HEK293 (cell line): ENCODE data around the gene AOAH.
"Not testable (repeated sequence)": the region's sequence is repeated elsewhere in the genome, so short reads cannot be mapped to it uniquely, and the experiment has no call there.

Experiments
- ATF2 ChIP-seq: fragments of 450-650 bp; formaldehyde crosslinking; IDR thresholded peaks from 2 replicates; pipeline ENCODE4 v1.5.1; 2016; ENCODE audit warnings: missing biosample characterization, missing genetic modification characterization, low read depth
- CTCF ChIP-seq: fragments of 450-650 bp; formaldehyde crosslinking; IDR thresholded peaks from 2 replicates; pipeline ENCODE4 v1.5.1; 2016; ENCODE audit warnings: missing biosample characterization, missing genetic modification characterization
- RBAK ChIP-seq: fragments of 450-650 bp; formaldehyde crosslinking; IDR thresholded peaks from 2 replicates; pipeline ENCODE4 v1.5.1; 2016; ENCODE audit warnings: missing biosample characterization, missing genetic modification characterization
- REST ChIP-seq: fragments of 450-650 bp; formaldehyde crosslinking; IDR thresholded peaks from 2 replicates; pipeline ENCODE4 v1.5.1; 2016; ENCODE audit warnings: missing biosample characterization, missing genetic modification characterization
- TSHZ1 ChIP-seq: fragments of 450-650 bp; formaldehyde crosslinking; IDR thresholded peaks from 2 replicates; pipeline ENCODE4 v1.5.1; 2016; ENCODE audit warnings: missing biosample characterization, missing genetic modification characterization, borderline replicate concordance
- YY1 ChIP-seq: fragments of 450-650 bp; formaldehyde crosslinking; IDR thresholded peaks from 2 replicates; pipeline ENCODE4 v1.5.1; 2018; ENCODE audit warnings: missing biosample characterization, missing genetic modification characterization
- ZBTB8A ChIP-seq: fragments of 450-650 bp; formaldehyde crosslinking; IDR thresholded peaks from 2 replicates; pipeline ENCODE4 v1.5.1; 2016; ENCODE audit warnings: missing biosample characterization, missing genetic modification characterization
- ZNF214 ChIP-seq: fragments of 450-650 bp; formaldehyde crosslinking; IDR thresholded peaks from 2 replicates; pipeline ENCODE4 v1.5.1; 2017; ENCODE audit warnings: missing biosample characterization, mild to moderate bottlenecking, missing genetic modification characterization, borderline replicate concordance
- ZNF239 ChIP-seq: fragments of 450-650 bp; formaldehyde crosslinking; IDR thresholded peaks from 2 replicates; pipeline ENCODE4 v1.5.1; 2016; ENCODE audit warnings: missing biosample characterization, missing genetic modification characterization
- ZNF423 ChIP-seq: fragments of 450-650 bp; formaldehyde crosslinking; IDR thresholded peaks from 2 replicates; pipeline ENCODE4 v1.5.1; 2016; ENCODE audit warnings: missing biosample characterization, missing genetic modification characterization
- ZNF513 ChIP-seq: fragments of 450-650 bp; IDR thresholded peaks from 2 replicates; pipeline ENCODE4 v1.5.1; 2018; ENCODE audit warnings: missing biosample characterization, missing genetic modification characterization
- ZNF639 ChIP-seq: fragments of 450-650 bp; formaldehyde crosslinking; IDR thresholded peaks from 2 replicates; pipeline ENCODE4 v1.5.1; 2016; ENCODE audit warnings: missing biosample characterization, missing genetic modification characterization

- not testable (repeated sequence) for TF ChIP-seq CTCF (tag by site-specific recombination); ZBTB8A; TSHZ1 (tag by site-specific recombination); ZNF214 (tag by site-specific recombination); ZNF513; ZNF239; ATF2; RBAK (tag by site-specific recombination); ZNF423 (tag by site-specific recombination); YY1 (tag by site-specific recombination); ZNF639 (tag by site-specific recombination); REST (tag by site-specific recombination)
Observed at GRCh38 chr7:36466001-36466400, 258.3 kb downstream of the AOAH start.
